Posterior cingulate gyrus (tissue), 11 donors: ENCODE measurements around the gene LSAMP.
A peak's percentile ranks its signal among the peaks of the same experiment; 100 is the strongest.
"Not testable (repeated sequence)": the region's sequence is repeated elsewhere in the genome, so short reads cannot be mapped to it uniquely, and the experiment has no call there.

ENCODE experiments used
- DNase-seq, 10 donors: peaks; one replicate each; pipeline versions ENCODE4 v3.0.0 to v3.0.0-alpha.2; 2020 to 2021; ENCODE audit warnings: mixed read lengths in 3 of 10
- intact Hi-C: fragments of 100-400 bp; cut with DNase I; formaldehyde crosslinking; loops from one replicate; pipeline ENCODE4 v1.15.1; 2023

The LSAMP gene

GRCh38 chr3:115831864-115832263, 613.4 kb downstream of the LSAMP start:
- DNase-seq, result no peak
- intact Hi-C loops, result no loop called here

- intact Hi-C loops, result no loop called here
- no peak for DNase-seq
These were observed 614.4 kb downstream of the LSAMP start for GRCh38 chr3:115830764-115831395.

GRCh38 chr3:115828401-115828800, 616.9 kb downstream of the LSAMP start:
- intact Hi-C loops, result no loop called here
- DNase-seq, result no peak

DNA sequence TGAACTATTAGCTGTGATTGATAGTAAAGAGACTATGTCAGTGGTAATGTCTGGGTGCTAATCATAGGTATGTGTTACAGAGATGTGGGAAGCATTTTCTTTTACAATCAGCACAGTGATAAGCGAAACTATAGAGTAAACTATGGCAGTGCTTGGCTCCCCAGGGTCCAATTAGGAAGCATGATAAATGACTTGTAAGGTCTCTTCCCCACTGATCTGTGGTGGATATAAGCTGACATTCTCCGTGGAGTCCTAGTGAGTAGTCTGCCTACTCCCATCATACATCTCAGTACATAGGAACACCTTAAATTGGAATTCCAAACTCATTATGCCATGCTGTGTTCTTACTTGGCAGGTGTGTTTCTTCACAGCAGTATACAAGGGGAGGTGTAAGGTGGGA, 617.8 kb downstream of the LSAMP start:
- DNase-seq, result no peak
- intact Hi-C loops, result no loop called here

DNA sequence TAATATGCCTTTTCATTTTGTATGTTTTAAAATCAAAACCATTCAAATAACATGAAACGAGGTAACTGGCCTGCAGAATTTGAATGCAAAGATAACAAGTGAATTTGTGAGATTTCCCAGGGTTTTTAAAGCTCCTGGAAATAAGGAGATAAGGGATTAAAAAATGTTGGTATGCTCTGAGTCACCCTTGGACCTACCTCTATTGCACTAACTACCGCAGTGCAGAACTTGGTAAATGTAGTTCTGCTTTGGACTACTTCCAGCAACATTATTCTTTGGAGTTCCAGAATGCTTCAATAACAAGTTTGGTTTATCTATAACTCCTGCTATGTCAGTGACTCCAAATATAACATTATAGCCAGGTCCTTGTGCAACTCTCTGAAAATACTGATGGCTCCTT, 620.2 kb downstream of the LSAMP start:
- no peak for DNase-seq
- intact Hi-C loops, result no loop called here

- no peak for DNase-seq
- intact Hi-C loops, result no loop called here
These were observed 622.2 kb downstream of the LSAMP start for GRCh38 chr3:115823083-115823482.

DNA sequence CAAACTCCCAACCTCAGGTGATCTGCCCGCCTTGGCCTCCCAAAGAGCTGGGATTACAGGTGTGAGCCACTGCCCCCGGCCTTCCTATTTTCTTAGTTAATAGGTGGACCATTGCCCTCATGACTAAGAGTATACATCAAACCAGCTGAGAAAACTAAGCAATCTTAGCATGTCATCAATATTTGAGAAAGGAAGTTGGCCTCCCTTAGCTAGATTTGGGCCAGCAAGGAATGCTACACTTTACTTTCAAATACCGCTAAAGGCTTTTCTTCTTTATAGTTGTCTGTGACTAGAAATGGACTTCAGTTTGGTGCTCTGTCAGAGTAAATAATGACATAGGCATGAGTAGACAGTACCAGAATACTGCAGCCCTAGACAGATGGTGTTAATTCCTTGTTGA, 622.7 kb downstream of the LSAMP start:
- no peak for DNase-seq
- intact Hi-C loops, result no loop called here

DNA sequence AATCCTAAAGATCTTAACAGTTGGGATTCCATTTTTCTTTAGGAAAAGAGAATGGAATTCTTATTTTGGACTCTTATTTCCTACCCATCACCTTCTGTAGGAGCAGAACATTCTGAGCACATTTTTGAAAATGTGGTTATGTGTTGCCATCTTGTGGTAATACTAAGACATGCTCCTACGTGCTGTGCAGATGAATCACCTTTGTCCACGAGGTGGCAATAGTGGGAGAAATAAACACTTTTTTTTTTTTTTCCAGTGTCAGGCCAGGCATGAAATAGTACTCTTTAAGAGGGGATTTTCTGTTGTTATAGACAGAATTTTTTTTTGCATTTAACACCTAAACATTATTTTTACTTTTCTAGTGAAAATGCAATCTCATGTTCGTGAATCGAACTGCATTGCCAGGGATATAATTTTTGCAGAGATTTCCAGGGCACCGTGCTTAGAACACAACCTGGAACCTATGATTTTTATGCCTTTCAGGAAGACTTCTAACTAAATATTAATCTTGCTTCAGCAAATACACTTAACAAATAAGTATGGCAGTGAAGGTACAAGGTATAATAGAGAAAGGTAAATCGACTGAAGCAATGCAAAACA, 625.4 kb downstream of the LSAMP start:
- intact Hi-C loops, result loop anchor here (2.0 kb wide), 1 partner anchor 939 kb away; no protein-coding TSS in a partner anchor
- DNase-seq, result peak in 6 of 10 donors; percentile 28 to 75 (median 34)

DNA sequence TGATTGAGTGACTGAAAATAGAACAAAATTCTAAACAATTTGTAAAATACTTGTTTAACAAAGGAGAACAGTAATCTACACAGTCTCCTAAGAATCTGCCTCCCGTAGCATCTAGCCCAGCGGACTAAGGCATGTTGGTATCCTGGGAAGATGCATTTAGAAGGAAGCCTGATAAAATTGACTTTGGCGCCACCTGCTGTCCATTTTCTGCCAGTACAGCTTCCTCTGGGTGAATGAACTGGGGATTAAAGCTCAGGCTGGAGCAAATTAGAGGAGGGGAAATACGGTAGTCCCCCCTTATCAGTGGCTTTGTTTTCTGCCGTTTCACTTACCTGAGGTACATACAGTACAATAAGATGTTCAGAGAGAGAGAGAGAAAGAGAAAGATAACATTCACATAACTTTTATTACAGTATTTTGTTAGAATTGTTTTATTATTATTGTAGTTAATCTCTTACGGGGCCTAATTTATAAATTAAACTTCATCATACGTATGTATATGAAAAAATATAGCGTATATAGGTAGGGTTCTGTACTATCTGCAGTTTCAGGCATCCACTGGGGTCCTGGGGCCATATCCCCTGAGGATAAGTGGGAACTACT, 630.4 kb downstream of the LSAMP start:
- peak; percentile 45 to 93 (median 83) for DNase-seq
- intact Hi-C loops, result no loop called here

- no peak for DNase-seq
- intact Hi-C loops, result no loop called here
These were observed 631.3 kb downstream of the LSAMP start for GRCh38 chr3:115814006-115814405.

DNA sequence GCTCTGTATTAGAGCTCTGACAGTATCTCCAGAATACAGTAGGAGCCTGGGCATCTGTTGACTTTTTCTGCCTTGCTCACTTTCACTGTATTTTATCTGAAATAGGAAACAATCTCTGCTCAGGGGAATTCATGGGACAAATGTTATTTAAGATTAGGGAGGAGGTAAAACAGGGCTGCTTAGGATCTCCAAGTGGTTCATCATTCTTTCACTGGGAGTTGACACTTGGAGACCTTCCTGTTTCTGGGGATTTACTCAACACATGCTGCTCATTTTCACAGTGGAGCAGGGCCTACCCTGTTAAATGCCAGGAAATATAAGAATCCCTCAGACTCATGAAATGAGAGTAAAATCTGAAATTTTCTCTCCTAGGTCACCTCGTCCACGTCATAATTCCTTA, 636.5 kb downstream of the LSAMP start:
- no peak for DNase-seq
- intact Hi-C loops, result no loop called here

DNA sequence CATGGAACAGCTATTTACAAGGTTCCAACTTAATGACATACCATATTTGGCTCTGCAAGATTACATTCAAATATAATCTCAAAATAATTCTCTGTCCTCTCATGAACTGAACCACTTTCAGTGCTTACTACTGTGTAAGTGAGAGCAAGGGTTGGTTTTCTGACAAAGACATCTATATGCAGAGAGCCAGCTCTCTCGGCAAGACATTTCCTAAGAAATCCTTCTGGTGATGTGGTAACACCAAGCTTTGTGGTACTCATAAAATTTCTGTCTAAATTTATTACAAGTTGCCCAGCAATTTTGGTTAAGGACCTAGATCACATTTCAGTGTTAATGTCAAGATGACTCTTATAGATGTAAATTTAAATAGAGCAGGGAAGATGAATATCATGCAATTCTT, 637.0 kb downstream of the LSAMP start:
- no peak for DNase-seq
- intact Hi-C loops, result no loop called here

DNA sequence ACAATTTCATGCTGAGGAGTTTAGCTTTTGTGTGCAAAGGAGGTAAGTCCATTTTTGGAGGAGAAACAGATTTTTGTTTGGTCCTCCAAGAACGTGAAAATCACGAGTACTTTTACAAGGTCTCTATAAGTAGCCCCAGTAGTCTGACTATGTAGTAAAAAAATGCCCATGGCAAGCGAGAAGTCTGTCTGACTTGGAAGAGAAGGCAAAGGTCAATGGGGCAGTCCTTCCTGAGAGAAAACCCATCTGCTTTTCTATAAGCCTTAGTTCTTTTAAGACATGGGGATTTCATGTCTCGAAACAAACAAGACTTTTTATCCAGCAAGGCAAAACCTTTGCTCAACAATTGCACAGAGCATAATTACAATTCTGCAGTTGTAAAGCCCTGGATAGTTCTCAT, 638.8 kb downstream of the LSAMP start:
- intact Hi-C loops, result no loop called here
- DNase-seq, result no peak

DNA sequence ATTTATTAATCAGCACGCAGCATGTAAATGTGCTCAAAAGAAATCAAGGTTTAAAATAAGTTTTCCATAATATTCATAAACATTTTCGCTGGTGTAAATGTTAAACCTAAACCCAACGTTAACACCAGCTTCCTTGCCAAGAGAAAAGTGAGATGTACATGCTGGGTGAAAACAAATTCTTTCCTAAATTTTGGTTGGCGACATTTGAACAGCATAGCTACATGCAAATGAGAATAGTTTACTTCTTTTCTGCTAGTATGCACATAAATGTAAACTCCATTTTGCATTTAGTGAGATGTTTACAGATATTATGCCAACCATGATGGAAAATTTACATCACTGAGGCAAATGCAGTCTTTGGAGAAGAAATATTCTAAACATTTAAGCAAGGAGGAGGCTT, 639.8 kb downstream of the LSAMP start:
- intact Hi-C loops, result no loop called here
- no peak for DNase-seq

DNA sequence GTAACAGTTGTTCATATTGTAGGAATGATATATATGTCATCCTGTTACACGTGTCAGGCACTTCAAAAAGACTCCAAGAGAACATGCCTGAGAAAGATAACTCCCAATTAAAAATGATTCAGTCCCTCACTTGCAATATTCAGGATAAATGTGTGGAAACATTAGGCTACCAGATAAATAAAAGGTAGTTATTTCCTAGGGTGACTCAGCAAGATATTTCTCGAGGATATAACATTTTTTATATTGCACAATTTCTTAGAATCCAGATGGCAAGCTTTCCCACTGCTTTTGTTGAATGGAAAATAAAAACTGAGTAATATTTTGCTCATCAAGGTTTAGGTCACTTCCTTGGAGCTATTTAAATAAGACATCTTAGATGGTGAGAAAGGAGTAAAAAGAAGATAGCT, 640.6 kb downstream of the LSAMP start:
- no peak for DNase-seq
- intact Hi-C loops, result no loop called here

DNA sequence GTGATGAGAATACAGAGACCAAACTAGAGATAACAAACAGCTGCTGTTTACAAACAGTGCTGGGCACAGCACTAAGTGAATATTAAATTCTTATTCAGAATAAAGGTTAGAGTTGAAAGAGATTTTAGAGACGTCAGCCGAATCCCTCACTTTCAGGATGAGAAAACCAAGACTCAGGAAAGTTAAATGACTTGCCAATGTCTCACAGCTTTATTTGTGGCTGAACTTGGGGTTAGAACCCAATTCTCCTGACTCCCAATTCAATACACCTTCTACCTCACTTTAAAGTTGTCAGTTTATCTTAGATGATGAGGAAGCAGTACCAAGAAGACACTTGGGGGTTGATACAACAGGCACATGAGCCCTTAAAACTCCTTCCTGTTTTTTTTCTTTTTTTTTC, 641.1 kb downstream of the LSAMP start:
- intact Hi-C loops, result no loop called here
- DNase-seq, result no peak

- intact Hi-C loops, result no loop called here
- DNase-seq, result no peak
These were observed 641.6 kb downstream of the LSAMP start for GRCh38 chr3:115803661-115804060.

GRCh38 chr3:115800489-115801075, 644.7 kb downstream of the LSAMP start:
- no peak for DNase-seq
- intact Hi-C loops, result no loop called here

DNA sequence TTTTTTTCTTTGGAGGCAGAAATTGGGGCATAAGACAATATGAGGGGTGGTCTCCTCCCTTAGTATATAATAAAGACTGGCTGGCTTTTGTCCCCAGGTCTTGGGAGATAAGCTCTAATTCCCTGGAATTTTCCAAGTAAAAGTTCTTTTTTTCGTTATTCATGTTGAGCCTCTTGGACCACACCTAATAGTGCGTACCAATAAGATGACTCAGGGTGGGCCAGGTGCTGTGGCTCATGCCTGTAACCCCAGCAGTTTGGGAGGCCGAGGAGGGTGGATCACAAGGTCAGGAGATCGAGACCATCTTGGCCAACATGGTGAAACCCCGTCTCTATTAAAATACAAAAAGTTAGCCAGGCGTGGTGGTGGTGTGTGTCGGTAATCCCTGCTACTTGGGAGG, 645.2 kb downstream of the LSAMP start:
- intact Hi-C loops, DNase-seq: not testable (repeated sequence)

- intact Hi-C loops, result no loop called here
- DNase-seq, result no peak
These were observed 652.9 kb downstream of the LSAMP start for GRCh38 chr3:115792206-115792955.
